Measurements from ENCODE around the gene RSKR.
"Not testable (repeated sequence)": the region's sequence is repeated elsewhere in the genome, so short reads cannot be mapped to it uniquely, and the experiment has no call there.

RSKR gene

DNA sequence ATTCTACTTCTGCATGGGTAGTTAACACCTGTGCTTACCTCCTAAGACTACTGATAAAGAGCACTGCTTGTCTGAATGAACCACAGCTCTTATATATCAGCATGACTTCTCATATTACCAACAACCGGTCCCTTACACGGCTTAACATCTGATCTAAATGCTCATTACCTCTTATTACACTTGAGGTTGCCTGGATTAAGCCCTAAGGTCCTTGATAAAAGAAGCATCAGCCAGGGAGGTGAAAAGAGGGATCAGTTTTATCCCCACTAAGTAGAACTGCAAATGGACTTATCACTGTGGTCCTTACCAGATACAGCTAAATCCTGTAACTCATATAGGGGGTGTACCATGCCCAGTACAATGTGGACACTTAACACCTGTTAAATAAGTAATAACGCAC, 8.2 kb upstream of the RSKR start:
- no peak for DNase-seq

DNA sequence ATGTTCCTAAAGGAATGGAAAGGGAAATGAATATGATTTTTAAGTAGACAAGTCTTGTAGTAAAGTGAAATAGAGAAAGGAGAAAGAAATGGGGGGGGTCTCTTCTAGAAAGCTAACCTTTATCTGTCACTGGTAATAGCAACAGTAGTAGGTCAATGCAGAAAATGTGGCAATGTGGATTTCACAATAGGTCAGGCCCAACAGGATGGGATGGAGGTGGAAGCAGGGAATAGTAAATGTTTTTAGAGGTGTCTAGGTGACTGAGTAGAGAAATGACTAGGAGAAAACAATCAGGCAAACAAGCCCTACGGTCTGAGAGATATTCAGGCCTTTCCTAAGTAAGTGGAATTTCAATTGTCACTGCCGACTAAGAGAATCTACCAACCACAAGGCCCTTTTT, 6.0 kb upstream of the RSKR start:
- no peak for DNase-seq

DNA sequence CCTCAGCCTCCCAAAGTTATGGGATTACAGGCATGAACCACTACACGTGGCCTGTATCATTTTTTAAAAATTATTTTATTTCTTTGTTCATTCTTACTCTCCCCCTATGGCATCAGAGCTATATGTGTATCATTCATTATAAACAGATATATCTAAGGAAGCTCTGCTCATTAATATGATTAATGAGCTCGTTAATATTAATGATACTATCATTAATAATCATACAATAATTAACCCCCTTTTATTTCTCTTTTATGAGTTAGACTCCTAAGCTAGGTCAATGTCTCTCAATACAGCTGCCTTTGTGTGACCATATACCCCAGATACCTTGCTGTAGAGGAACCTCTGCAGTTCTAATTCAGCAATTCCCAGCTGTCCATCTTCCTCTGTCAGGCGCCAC, 4.5 kb upstream of the RSKR start:
- no peak for DNase-seq

DNA sequence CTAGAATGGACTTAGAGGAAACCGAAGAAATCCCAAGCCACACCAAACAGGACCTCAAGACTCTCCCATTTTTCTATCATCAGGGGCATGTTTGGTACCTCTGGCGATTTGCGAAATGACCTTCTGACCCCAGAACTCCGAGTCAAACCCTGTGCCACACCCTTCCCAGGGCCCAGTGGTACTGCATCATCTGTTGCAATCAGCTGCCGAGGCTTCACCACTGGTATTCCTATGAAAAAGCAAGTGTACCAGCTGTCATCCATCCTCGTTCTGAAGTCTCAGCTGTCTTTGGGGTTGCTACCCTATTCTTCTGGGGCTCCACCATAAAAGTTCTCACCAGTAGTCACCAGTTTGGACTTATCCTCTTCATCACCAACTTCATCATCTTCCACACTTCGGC, 2.3 kb upstream of the RSKR start:
- DNase-seq, result no peak

DNA sequence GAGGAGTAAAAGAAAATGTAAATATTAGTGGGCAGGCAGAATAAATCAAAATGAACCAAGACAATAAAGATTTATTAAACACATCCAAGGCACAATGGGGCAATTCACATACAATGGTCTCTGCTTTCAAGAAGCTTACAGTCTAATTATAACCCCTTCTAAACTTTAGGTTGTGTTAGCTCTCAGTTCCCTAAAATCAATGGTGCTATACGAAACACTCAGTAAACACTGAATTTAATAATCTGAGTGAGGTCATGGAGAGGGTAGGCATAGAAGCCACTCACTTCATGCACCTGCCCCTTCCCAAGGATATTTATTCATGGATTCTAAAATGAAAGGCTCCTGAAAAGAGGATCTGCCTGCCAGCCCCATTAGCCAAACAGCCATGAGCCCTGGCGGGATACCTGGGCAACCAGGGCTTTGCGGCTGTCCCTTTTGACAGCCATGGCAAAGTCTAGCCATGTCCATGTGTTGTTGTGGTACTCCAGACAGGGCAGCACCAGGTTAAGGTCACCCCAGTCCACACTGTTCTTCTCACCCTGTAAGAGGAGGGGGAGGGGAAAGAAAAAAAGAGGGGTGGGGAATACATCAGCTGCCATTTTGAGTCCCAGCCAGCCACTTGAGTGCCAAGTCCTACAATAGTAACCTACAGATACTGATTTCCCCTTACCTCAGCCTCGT, 1.4 kb upstream of the RSKR start:
- DNase-seq, result no peak

DNA sequence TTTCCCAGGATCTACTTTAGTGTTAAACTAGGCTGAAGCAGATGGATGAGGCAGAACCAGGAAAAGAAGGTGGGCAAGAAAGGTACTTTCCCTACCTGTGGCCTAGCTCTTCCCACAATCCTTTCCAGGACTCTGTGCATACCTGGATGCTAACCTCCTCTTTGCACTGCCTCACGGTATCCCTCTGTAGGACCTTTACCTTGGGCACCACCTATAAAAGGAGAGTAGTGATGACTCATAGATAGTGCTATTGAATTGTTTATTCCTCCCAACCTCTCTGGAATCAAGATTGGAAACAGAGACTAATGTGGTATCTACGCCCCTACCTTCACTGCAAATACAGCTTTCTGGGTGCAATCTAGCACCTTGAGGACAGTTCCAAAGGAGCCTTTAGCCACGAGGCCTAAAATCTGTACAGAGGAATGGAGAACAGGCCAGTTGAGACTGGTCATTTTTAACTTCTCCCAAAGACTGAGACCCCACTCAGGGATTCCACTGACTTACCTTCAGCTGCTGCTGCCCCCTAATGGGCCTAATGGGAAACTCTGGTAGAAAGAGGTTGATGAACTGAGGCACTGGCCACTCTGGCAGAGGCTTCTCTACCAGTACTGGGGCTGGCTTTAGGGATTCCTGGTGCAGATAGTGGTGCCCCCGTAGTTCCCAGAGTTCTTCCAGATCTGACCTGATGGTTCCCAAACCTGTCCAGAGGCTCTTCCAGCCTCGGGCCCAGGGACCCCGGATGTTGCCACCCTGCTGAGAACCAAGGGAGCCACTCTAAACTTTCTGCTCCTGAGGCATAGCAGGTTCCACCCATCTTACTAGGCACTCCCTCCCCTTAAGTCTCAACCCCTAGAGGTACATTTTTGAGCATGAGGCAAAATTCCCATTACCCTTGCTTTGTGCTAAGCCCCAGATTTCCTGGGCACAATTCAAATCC, 781 bp downstream of the RSKR start:
- DNase-seq, result no peak

DNA sequence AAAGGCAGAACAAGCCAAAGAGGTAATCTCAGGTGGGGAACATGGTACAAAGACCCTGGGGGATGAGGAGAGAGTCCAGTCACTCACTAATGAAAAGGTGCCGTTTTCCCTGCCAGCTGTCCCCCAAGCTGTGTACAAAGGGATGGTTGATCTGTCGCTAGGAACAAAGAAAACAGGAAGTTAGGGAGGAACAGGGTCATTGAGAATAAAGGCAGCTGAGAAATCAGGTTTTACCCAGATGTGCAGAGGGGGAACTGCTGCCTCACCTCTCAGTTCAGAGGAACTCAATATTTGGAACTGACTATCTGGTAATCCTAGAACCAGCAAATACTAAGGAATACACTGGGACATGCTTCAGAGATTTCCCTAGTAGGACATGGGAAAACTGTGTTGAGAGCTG, 1.5 kb downstream of the RSKR start:
- DNase-seq, result no peak

DNA sequence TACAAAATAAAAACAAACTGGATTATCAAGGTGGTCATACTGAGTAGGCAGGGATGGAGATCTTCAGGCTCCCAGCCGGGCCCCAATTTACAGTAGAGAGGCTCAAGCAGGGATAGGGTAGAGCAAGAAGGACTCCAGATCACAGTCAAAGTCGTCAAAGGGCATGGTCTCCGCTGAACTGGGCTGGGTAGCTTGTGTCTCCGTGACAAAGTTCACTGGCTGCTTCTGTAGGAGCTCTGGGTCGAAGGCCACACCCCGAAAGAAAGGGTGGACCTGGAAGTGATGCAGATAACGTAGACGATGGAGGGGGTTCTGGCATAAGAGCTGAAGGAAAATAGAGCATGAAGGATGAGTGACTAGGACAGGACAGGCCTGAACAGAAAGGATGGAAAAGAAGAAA, 3.6 kb downstream of the RSKR start:
- DNase-seq, result no peak

DNA sequence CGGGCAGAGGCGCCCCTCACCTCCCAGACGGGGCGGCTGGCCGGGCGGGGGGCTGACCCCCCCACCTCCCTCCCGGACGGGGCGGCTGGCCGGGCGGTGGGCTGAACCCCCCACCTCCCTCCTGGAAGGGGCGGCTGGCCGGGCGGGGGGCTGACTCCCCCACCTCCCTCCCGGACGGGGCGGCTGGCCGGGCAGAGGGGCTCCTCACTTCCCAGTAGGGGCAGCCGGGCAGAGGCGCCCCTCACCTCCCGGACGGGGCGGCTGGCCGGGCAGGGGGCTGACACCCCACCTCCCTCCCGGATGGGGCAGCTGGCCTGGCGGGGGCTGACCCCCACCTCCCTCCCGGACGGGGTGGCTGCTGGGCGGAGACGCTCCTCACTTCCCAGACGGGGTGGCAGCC, 10.0 kb downstream of the RSKR start:
- not testable (repeated sequence) for DNase-seq

DNA sequence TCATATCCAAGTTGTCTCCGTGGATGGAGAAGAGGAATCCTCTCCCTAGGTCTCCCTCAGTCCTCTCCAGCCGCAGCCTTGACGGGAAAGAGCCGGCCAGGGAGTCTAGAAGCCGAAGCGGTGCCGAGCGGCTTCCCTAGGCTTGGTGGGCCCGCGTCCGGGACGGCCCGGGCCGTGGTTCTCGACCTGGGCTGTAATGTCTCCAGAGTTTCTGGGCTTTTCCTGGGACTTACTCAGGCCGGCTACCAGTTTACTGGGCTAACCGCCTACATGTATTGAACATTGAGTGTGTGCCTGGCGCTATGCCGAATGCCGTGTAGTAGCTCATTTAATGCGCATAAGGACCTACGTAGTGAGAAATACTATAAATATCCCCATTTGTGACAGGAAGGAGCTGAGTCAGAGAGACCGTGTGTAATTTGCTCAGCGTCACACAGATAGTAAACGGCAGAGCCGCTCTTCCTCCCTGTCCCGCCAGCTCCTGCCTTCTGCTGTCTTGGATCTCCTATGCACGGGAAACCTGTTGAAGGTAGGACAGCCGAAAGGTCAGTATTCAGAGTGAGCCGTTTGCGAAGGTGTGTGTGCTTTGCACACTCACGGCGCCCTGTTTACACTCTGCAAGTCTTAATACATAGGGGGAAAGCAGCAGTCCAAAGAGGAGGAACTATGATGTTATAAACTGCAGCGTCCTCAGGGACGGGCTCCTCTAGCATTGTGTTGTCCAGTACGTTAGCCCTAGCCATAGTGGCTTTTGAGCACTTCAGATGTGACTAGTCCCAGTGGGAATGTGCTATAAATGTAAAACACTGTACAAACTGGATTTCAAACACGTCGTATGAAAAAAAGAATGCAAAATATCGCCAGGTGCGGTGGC, 14.4 kb downstream of the RSKR start:
- peak; percentile 55 for DNase-seq

DNA sequence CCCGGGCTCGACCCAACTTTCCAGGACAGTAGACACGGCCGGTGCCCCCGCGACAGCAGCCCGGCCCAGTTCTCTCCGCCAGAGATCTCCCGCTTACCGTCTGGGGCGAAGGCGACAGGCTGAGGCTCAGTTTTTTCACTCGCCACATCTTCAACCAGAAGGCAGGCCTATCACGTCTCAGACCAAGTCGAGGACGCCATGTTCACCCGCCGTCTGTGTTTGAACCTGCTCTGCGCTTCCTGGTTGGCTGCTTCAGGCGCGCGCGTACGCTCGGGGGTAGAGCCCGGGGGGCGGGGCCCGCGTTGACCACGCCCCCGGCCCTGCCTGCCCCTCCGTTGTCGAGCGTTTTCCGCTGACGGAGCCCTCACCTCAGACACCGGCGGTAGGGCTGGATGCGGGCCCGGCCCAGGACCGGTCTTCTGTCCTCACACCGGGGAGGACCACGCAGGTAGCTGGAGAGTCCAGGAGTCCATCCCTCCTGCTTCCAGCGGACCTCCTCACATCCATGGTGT, 15.1 kb downstream of the RSKR start, which contains the start of gene SPAG5:
SPAG5 (minus strand) TSS at position 227 of the 512 bp plus-strand sequence; CDS start at position 148, 79 bp downstream.
- peak; percentile 67 for DNase-seq

DNA sequence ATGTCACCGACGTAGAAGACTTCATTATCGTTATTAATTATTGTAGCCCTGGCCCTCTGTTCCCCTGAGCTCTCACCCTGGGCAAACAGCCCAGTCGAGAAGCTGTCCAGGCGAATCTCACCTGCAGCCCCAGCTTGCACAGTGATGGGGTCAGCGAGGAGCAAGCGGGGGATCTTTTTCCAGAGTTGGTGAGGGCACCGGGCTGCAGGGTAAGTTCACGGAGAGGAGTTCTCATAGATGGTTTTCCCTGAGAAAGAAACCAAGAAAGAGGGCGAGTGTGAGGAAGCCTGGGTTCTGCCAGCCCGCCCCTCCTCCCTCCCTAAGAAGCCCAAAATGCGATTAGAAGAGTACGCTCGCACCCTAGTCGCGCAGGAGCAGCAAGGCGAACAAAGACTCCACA, 15.6 kb downstream of the RSKR start:
- DNase-seq, result no peak

DNA sequence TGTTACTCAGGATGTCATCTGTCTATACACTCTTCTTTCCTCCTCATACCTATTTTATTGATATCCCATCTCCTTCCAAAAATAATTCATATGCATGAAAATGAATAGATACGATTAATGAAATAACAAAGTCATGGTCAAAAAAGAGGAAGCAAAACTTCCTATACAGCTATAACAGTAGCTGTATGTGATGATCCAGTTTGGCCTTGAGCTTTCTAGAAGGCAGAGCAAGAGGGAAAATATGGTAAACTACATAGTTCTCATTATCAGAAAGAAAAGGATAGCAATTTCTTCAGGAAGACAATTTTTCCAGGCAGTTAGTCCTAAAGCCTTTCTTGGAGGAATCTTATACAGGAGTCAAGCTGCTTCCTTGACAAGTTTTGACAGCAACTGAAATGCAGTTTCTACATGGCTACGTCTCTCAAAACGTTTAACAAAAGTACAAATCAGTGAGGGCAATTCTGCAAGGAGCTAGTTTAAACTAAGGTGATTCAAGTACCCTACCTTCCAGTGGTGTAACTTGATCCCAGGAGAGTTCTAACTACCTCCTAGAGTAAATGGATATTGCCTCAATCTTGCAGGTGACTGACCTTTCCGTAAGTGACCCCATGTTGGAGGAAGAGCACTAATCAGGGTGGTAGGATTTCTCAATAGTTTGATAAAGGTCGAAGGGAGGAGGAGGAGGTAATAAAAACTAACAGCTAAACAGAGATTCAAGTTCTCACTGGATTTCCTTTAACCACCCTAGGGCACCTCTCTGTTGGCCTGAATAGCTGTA, 16.2 kb downstream of the RSKR start:
- no peak for DNase-seq

DNA sequence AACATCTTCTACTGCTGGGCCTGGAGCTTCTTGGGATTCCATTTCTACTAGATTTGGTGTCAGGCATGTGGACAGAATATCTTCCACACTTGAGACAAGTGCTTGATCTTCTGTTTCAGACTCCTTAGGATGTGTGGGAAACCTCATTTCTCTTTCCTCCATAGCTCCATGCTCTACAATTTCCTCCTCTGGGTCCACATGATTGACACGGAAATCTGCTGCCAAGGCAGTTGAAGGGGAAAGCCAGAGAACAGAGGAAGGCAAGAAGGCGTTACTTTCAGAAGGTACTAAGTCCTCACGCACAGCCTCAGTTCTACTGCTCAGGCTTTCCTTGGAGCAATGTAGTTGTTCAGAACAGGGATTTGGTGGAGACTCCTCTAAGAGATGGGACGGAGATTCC, 21.7 kb downstream of the RSKR start:
- no peak for DNase-seq

DNA sequence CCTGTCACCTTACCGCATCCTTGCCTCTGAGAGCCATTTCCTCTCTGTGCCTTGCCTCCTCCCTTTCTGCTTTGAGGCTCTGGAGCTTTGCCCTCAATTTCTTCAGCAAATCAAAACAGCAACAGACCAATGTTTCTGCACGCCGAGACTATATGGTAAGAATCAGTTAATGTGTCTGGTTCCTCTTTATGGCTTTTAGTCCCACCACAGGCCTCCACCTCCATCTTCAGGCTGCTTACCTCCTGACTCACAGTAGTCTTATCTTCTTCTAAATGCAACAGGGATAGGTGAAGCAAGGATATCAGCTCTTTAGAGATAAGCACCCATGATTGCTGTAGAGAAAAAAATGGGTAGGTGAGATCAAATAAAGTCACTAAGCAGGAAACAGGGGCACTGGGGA, 28.1 kb downstream of the RSKR start:
- DNase-seq, result no peak

DNA sequence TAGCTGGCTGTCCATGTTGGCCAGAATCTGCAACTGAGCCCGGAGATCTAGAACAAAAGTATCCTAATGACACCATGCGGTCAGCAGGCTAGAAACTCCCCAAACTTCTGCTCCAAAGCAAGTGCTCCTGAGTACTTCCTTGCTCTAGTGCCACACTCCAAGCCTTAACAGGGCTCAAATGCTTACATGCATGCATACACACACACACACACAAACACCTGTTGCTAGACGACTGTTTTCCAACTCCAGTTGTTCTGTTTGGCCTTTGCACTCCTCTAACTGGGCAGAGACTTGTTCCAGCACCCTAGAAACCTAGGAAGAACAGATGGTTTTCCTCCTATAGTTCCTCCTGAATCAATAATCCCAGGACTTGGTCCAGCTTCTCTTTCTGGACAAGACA, 29.6 kb downstream of the RSKR start:
- DNase-seq, result no peak

DNA sequence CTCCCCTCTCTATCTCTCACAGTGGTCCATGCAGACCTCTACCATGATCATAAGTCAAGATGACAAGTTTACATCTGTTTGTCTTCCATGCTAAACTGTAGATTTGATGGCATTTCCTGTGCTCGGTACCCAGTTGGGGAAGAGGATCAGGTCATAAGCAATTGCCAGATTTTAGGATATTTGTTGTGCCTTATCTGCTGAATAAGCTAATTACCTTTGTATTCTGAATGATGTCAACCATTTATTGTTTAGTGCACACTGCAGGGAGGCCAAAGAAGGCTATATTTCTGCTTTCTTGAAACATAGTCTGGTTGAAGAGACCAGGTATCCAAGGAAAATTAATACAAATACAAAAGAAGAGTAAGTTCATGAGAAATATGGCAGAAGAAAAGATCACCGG, 31.5 kb downstream of the RSKR start:
- DNase-seq, result no peak

DNA sequence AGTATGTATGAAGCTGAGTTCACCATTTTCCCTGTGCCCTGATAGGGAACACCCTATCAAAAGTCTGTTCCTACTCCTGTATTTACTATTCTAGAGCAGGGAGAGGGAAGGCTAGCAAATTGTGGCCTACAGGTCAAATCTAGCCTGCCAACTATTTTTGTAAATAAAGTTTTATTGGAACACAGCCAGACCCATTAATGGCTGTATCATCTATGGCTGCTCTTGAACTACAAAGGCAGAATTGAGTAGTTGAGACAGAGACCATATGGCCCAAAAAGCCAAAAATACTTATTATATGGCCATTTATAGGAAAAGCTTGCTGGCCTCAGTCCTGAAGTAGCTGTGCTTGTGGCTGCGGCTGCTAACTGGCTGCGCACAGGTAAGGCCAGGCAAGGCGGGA, 33.0 kb downstream of the RSKR start:
- no peak for DNase-seq

DNA sequence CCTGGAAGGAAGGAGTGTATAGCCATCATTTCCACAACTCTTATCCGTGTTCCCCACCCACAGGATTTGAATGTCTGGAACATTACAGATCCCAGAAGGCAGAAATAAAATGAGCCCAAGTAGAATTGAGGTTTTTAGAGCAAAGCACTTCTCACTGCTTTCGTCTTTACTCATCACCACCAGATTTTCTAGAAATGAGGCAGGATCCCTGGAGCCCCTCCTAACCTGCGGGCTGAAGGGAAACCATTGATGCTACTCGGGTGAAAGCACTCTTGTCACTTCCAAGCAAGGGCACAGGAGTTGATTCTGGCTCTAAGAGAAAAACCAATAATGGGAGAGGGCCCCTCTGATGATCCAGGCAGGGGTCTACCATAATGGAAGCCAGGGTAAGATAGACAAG, 34.5 kb downstream of the RSKR start:
- no peak for DNase-seq

DNA sequence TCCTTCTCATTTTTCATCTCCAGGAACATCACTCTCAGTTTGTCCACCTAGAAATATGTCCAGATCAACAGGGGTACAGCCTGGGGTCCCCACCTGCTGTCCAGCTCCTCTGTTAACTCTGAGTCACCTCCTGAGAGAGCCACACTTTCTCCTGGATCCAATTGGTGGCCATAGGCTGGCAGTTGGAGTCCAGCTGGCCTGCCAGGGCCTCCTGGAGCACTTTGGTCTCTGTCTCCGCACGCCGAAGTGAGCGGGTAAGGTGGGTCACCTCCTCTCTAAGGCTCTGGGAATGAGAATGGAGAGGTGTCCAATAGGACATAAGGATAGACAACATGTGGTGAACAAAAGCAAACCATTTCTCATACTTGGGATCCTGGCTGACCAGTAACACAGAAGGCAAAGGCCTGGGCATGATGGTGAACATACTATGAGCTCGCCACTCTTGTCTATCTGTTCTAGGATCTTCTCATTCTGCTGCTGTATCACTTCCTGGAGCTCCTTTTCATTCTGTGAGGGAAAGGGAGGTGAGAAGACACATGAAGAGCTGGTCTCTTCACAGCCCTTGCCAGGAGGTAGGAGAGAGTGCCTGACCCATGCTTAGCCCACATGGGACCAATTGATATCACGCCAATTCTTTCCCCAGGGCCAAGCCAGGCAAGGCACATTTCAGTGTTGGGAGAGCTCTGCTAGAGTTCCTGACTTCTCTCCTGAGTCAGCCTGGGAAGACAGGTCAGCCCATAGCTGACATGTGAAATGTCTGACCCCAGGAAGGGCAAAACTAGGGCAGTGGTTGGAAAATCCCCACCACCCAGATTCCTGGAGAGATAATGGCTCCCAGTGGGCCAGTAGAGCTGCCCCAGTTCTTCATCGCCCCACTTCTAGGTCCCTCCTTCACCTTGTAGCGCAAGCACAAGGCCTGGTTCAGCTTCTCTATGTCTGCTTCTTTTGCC, 35.5 kb downstream of the RSKR start:
- no peak for DNase-seq

DNA sequence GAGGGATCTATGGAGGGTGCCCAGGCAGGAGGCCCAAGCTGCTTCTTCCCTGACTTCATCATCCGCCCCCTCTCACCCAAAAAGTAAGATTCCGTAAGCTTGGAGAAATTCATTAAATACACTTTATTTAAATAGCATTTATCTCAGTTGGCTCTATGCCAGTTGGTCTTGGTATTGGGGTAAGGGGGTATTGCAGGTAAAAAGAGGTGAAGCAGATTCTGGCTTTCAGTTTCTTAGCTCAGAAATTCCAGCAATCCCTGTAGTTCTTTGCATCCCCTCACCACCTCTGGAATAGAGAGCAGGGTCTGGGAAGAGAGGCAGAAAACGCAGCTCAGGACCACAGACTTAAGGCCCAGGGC, 36.5 kb downstream of the RSKR start:
- no peak for DNase-seq

All from NCI-H1417 treated with DMSO at 0.1 percent for 48 hours (cell line).